SK-N-MC (cell line): ENCODE measurements around the gene ABCD3.

Experiments
- EZH2 ChIP-seq: fragments of 200-600 bp; sonication (generic); IDR thresholded peaks from one replicate; pipeline ENCODE4 v1.6.1; 2017; ENCODE audit warnings: antibody characterized with exemption
- FOXP2 ChIP-seq: optimal IDR thresholded peaks from 2 replicates; pipeline ENCODE3; 2011; ENCODE audit warnings: mild to moderate bottlenecking, moderate library complexity; ENCODE audit not compliant: insufficient read depth; ENCODE audit errors: extremely low read length, control extremely low read depth
- POLR2AphosphoS5 ChIP-seq: IDR thresholded peaks from 2 replicates; pipeline ENCODE4 v1.6.1; 2012; ENCODE audit warnings: mild to moderate bottlenecking, low read depth, low read length, borderline replicate concordance

- TF ChIP-seq POLR2AphosphoS5: no peak
- TF ChIP-seq EZH2: no peak
- no peak for TF ChIP-seq FOXP2
Observed at GRCh38 chr1:94416901-94417727, 1.1 kb upstream of the ABCD3 start.
